ENCODE measurements around the gene USP10. TPM values are rescaled to one million over a fixed set of nuclear protein-coding genes. Genes with fewer than 3 reads are reported as not detected.

Gene USP10
- polyA plus RNA-seq, 3 donors from 2014 or later, result 33.8 to 60.6 (median 58.7) TPM

GRCh38 chr16:84716740-84717139, 16.9 kb downstream of the USP10 start:
- Mint-ChIP-seq H3K36me3 (no peaks in the 10 kb centered on the region), H3K4me3 (no peak overlapping the region), H3K27ac (no peak overlapping the region), H3K27me3 (ENCODE audit: low read depth in 3 of 3) (peaks cover 0 to 6% (median 0%) of the 10 kb centered on the region in 3 donors), H3K4me1 (peaks cover 63 to 78% of the 10 kb centered on the region in 2 donors), H3K9me3 (peaks cover 0 to 2% (median 0%) of the 10 kb centered on the region in 6 donors)
- no peak for DNase-seq

DNA sequence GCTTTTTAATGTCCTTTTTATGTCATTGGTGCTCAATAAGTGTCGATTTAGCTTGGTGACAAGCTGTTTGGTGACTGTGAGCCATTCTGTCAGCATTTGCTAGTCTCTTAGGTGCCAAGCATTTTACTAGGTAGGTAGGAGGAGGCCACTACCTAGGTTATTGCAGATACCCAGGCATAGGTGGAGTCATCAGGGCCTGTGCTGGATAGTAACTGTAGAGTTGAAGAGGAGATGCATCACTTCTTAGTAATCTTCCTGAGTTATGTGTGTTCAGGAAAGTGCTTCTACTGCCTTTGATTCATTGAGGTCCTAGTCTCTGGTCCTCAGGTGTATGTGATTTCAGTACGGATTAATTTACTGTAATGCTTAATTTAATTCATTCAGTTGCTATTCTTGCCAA, 17.7 kb downstream of the USP10 start:
- H3K27me3 Mint-ChIP-seq (ENCODE audit: low read depth in 3 of 3), result peaks cover 0 to 3% (median 0%) of the 10 kb centered on the region in 3 donors
- H3K36me3 Mint-ChIP-seq, result peaks cover 0 to 3% (median 3%) of the 10 kb centered on the region in 3 donors
- no peak overlapping the region for H3K4me3 Mint-ChIP-seq
- no peak for DNase-seq
- H3K4me1 Mint-ChIP-seq, result peaks cover 61 to 76% of the 10 kb centered on the region in 2 donors
- H3K9me3 Mint-ChIP-seq, result peaks cover 0 to 2% (median 0%) of the 10 kb centered on the region in 6 donors
- H3K27ac Mint-ChIP-seq, result peak overlapping the region in 3 of 6 donors; percentile 6 to 13 (median 9)

GRCh38 chr16:84720177-84720579, 20.4 kb downstream of the USP10 start:
- no peak for DNase-seq
- H3K36me3 Mint-ChIP-seq, result peaks cover 0 to 3% (median 3%) of the 10 kb centered on the region in 3 donors
- no peaks in the 10 kb centered on the region for H3K9me3 Mint-ChIP-seq
- peaks cover 51 to 68% of the 10 kb centered on the region in 2 donors for H3K4me1 Mint-ChIP-seq
- no peak overlapping the region for H3K4me3 Mint-ChIP-seq
- peaks cover 0 to 5% (median 0%) of the 10 kb centered on the region in 3 donors for H3K27me3 Mint-ChIP-seq (ENCODE audit: low read depth in 3 of 3)
- no peak overlapping the region for H3K27ac Mint-ChIP-seq

DNA sequence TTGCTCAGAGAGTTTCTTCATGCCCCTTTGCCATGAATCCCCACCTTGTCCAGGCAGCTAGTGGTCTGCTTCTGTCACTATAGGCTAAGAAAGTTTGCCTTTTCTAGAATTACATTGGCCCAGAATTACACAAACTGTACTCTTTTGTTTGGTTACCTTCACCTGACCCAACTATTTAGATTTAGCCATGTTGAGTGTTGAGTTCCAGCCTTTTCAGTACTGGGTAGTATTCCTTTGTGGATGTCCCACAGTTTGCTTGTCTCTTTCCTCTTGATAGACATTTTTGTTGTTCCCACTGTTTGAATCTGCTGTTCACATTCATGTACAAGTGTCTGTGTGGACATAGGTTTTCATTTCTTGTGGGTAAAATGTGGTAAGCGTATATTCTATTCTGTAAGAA, 22.3 kb downstream of the USP10 start:
- Mint-ChIP-seq H3K4me3 (no peak overlapping the region), H3K27me3 (ENCODE audit: low read depth in 3 of 3) (peaks cover 0 to 5% (median 0%) of the 10 kb centered on the region in 3 donors), H3K4me1 (peaks cover 58 to 72% of the 10 kb centered on the region in 2 donors), H3K27ac (peak overlapping the region in 1 of 6 donors; percentile 45), H3K36me3 (peaks cover 0 to 3% (median 3%) of the 10 kb centered on the region in 3 donors), H3K9me3 (no peaks in the 10 kb centered on the region)
- no peak for DNase-seq

- Mint-ChIP-seq H3K36me3 (peaks cover 0 to 3% (median 3%) of the 10 kb centered on the region in 3 donors), H3K27ac (peak overlapping the region in 1 of 6 donors; percentile 58), H3K4me3 (no peak overlapping the region), H3K27me3 (ENCODE audit: low read depth in 3 of 3) (peaks cover 0 to 5% (median 0%) of the 10 kb centered on the region in 3 donors), H3K4me1 (peaks cover 51 to 68% of the 10 kb centered on the region in 2 donors), H3K9me3 (no peaks in the 10 kb centered on the region)
- DNase-seq, result no peak
Measured at GRCh38 chr16:84723906-84724305, 24.1 kb downstream of the USP10 start.

GRCh38 chr16:84724606-84725309, 25.0 kb downstream of the USP10 start:
- Mint-ChIP-seq H3K9me3 (no peaks in the 10 kb centered on the region), H3K27ac (peak overlapping the region in 3 of 6 donors; percentile 8 to 56 (median 11)), H3K4me3 (no peak overlapping the region), H3K4me1 (peaks cover 44 to 68% of the 10 kb centered on the region in 2 donors), H3K36me3 (peaks cover 0 to 3% (median 3%) of the 10 kb centered on the region in 3 donors), H3K27me3 (ENCODE audit: low read depth in 3 of 3) (peaks cover 0 to 5% (median 0%) of the 10 kb centered on the region in 3 donors)
- no peak for DNase-seq

- no peak overlapping the region for H3K27ac Mint-ChIP-seq
- no peak overlapping the region for H3K4me3 Mint-ChIP-seq
- peaks cover 46 to 69% of the 10 kb centered on the region in 2 donors for H3K4me1 Mint-ChIP-seq
- peaks cover 0 to 5% (median 0%) of the 10 kb centered on the region in 3 donors for H3K27me3 Mint-ChIP-seq (ENCODE audit: low read depth in 3 of 3)
- no peaks in the 10 kb centered on the region for H3K9me3 Mint-ChIP-seq
- DNase-seq, result no peak
- peaks cover 0 to 3% (median 3%) of the 10 kb centered on the region in 3 donors for H3K36me3 Mint-ChIP-seq
Measured at GRCh38 chr16:84725481-84726078, 25.8 kb downstream of the USP10 start.

DNA sequence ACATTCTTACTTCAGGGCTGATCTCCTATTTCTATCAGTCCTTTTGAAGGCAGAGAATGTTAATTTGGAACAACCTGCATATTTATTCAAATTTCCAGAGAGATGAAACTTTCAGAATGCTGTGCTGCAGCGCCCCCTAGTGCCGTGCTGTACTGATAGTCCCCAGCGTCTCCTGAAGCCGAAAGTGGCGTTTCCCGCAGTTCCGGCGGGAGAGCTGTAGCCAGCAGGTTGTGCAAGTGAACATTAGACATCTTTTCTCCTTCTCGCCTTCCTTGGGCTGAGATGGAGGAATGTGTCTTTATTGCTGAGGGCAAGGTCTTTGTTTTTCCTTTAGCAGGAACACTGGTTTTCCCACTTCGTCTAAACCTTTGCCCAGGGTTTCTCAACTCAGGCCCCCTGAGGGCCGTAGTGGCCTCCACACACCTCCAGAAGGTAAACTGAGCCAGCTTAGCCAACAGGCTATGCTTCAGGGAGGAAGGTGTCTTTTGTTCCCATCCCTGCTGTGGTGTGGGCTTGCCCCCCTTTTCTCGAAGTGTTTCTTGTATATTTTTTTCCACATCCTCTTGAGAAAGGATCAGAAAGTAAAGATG, 26.4 kb downstream of the USP10 start:
- peak overlapping the region; percentile 57 to 78 (median 59) for H3K4me3 Mint-ChIP-seq
- no peaks in the 10 kb centered on the region for H3K9me3 Mint-ChIP-seq
- H3K27me3 Mint-ChIP-seq (ENCODE audit: low read depth in 3 of 3), result peaks cover 0 to 5% (median 0%) of the 10 kb centered on the region in 3 donors
- H3K4me1 Mint-ChIP-seq, result peaks cover 51 to 74% of the 10 kb centered on the region in 2 donors
- peak; percentile 68 to 71 (median 68) for DNase-seq
- H3K36me3 Mint-ChIP-seq, result peaks cover 0 to 3% (median 3%) of the 10 kb centered on the region in 3 donors
- H3K27ac Mint-ChIP-seq, result peak overlapping the region in 2 of 6 donors; percentile 55 to 66

- Mint-ChIP-seq H3K27me3 (ENCODE audit: low read depth in 3 of 3) (peaks cover 0 to 5% (median 0%) of the 10 kb centered on the region in 3 donors), H3K36me3 (peaks cover 0 to 3% (median 3%) of the 10 kb centered on the region in 3 donors), H3K4me1 (peaks cover 54 to 79% of the 10 kb centered on the region in 2 donors), H3K4me3 (peak overlapping the region in 4 of 5 donors; percentile 6 to 78 (median 64)), H3K9me3 (no peaks in the 10 kb centered on the region), H3K27ac (peak overlapping the region in 3 of 6 donors; percentile 40 to 49 (median 48))
- DNase-seq, result peak in 2 of 3 donors; percentile 12 to 20
Measured at GRCh38 chr16:84726669-84727467, 27.1 kb downstream of the USP10 start.

DNA sequence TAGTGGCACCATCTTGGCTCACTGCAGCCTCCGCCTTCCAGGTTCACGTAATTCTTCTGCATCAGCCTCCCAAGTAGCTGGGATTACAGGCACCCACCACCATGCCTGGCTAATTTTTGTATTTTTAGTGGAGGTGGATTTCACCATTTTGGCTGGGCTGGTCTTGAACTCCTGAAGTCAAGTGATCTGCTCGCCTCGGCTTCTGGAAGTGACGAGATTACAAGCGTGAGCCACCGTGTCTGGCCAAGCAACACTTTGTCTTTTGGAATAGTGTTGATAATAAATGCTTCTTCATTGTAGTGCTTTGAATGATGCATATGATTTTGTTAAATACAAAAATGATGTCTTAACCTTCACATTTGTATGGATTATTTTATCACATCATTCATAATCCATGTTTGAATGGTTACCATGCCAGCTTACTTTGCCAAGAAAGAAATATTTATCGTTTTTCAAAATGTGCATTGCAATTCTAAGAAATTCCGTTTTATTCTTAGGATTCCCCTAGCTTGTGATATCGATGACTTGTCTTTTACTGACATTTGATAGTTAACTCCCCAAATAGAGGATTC, 29.1 kb downstream of the USP10 start:
- no peak for DNase-seq
- Mint-ChIP-seq H3K9me3 (no peaks in the 10 kb centered on the region), H3K36me3 (no peaks in the 10 kb centered on the region), H3K27me3 (ENCODE audit: low read depth in 3 of 3) (no peaks in the 10 kb centered on the region), H3K27ac (peak overlapping the region in 1 of 6 donors; percentile 45), H3K4me1 (peaks cover 46 to 70% of the 10 kb centered on the region in 2 donors), H3K4me3 (no peak overlapping the region)

GRCh38 chr16:84729716-84730320, 30.0 kb downstream of the USP10 start:
- no peak for DNase-seq
- no peaks in the 10 kb centered on the region for H3K9me3 Mint-ChIP-seq
- peaks cover 0 to 4% (median 0%) of the 10 kb centered on the region in 3 donors for H3K36me3 Mint-ChIP-seq
- H3K4me1 Mint-ChIP-seq, result peaks cover 42 to 62% of the 10 kb centered on the region in 2 donors
- H3K27me3 Mint-ChIP-seq (ENCODE audit: low read depth in 3 of 3), result no peaks in the 10 kb centered on the region
- peak overlapping the region in 3 of 5 donors; percentile 2 to 11 (median 8) for H3K4me3 Mint-ChIP-seq
- peak overlapping the region in 4 of 6 donors; percentile 3 to 68 (median 40) for H3K27ac Mint-ChIP-seq

- peak; percentile 13 to 25 (median 14) for DNase-seq
- peaks cover 0 to 6% (median 0%) of the 10 kb centered on the region in 3 donors for H3K36me3 Mint-ChIP-seq
- H3K4me3 Mint-ChIP-seq, result peak overlapping the region; percentile 1 to 58 (median 43)
- H3K9me3 Mint-ChIP-seq, result no peaks in the 10 kb centered on the region
- no peaks in the 10 kb centered on the region for H3K27me3 Mint-ChIP-seq (ENCODE audit: low read depth in 3 of 3)
- H3K27ac Mint-ChIP-seq, result peak overlapping the region in 3 of 6 donors; percentile 19 to 68 (median 34)
- H3K4me1 Mint-ChIP-seq, result peaks cover 41 to 59% of the 10 kb centered on the region in 2 donors
Measured at GRCh38 chr16:84730406-84731106, 30.8 kb downstream of the USP10 start.

All from immature natural killer cell (primary cell).